Mucosa of stomach (tissue), 1 donor: ENCODE results near the gene CCDC200.
"Not testable (repeated sequence)": the region's sequence is repeated elsewhere in the genome, so short reads cannot be mapped to it uniquely, and the experiment has no call there.

Experiments
- H3K27me3 ChIP-seq: one replicate; pipeline ENCODE4 v1.7.0; 2013; ENCODE audit warnings: mild to moderate bottlenecking, low read length; ENCODE audit not compliant: control insufficient read depth, insufficient read depth
- H3K36me3 ChIP-seq: one replicate; pipeline ENCODE4 v1.7.0; 2013; ENCODE audit warnings: low read length; ENCODE audit not compliant: control insufficient read depth, insufficient read depth
- H3K4me1 ChIP-seq: one replicate; pipeline ENCODE4 v1.7.0; 2013; ENCODE audit warnings: mild to moderate bottlenecking, low read length; ENCODE audit not compliant: control insufficient read depth, insufficient read depth
- H3K4me3 ChIP-seq: one replicate; pipeline ENCODE4 v1.7.0; 2013; ENCODE audit warnings: low read length
- H3K9ac ChIP-seq: one replicate; pipeline ENCODE4 v1.7.0; 2013; ENCODE audit warnings: mild to moderate bottlenecking, low read length, moderate library complexity
- H3K9me3 ChIP-seq: one replicate; pipeline ENCODE4 v1.7.0; 2013; ENCODE audit warnings: mild to moderate bottlenecking, low read length, moderate library complexity; ENCODE audit not compliant: control insufficient read depth
- donor health status: Pancreatic carcinoma.

CCDC200 gene

GRCh38 chr17:43211480-43212402, 16.7 kb downstream of the CCDC200 start, which contains the start of gene TMEM106A:
Gene TMEM106A (plus strand): TSS chr17:43211875. CDS start chr17:43213042, 1,167 bp downstream.
- H3K27me3 ChIP-seq: no peaks in the 10 kb centered on the region
- H3K36me3 ChIP-seq: peaks cover 20% of the 10 kb centered on the region
- peaks cover 23% of the 10 kb centered on the region for H3K4me1 ChIP-seq
- peak within 1 kb of the TSS; percentile 51 for H3K4me3 ChIP-seq
- H3K9ac ChIP-seq: peak within 1 kb of the TSS; percentile 84
- no peaks in the 10 kb centered on the region for H3K9me3 ChIP-seq

- no peak overlapping the region for H3K4me3 ChIP-seq
- H3K9me3 ChIP-seq: no peaks in the 10 kb centered on the region
- peaks cover 23% of the 10 kb centered on the region for H3K4me1 ChIP-seq
- H3K9ac ChIP-seq: peak overlapping the region; percentile 67
- peaks cover 16% of the 10 kb centered on the region for H3K36me3 ChIP-seq
- no peaks in the 10 kb centered on the region for H3K27me3 ChIP-seq
Observed at GRCh38 chr17:43211123-43211479, 17.3 kb downstream of the CCDC200 start.

GRCh38 chr17:43210576-43210975, 17.8 kb downstream of the CCDC200 start:
- no peaks in the 10 kb centered on the region for H3K27me3 ChIP-seq
- no peaks in the 10 kb centered on the region for H3K9me3 ChIP-seq
- no peak overlapping the region for H3K9ac ChIP-seq
- peaks cover 23% of the 10 kb centered on the region for H3K4me1 ChIP-seq
- H3K4me3 ChIP-seq: no peak overlapping the region
- H3K36me3 ChIP-seq: peaks cover 10% of the 10 kb centered on the region

DNA sequence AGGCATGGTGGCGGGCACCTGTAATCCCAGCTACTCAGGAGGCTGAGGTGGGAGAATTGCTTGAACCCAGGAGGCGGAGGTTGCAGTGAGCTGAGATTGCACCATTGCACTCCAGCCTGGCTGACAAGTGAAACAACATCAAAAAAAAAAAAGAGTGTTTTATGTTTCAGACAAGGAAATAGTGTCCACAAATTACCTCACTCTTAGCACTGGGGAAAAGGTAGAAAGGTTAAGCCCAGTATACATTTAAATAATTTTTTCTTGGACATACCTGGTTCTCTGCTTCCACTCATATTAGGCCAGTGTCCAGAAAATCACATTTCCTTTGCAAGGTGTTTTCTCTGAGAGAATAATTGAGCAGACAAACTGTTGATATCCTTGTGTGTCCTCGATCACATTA, 25.4 kb downstream of the CCDC200 start:
- H3K36me3 ChIP-seq: peaks cover 30% of the 10 kb centered on the region
- H3K9ac ChIP-seq, H3K9me3 ChIP-seq, H3K4me1 ChIP-seq, H3K27me3 ChIP-seq, H3K4me3 ChIP-seq: not testable (repeated sequence)

DNA sequence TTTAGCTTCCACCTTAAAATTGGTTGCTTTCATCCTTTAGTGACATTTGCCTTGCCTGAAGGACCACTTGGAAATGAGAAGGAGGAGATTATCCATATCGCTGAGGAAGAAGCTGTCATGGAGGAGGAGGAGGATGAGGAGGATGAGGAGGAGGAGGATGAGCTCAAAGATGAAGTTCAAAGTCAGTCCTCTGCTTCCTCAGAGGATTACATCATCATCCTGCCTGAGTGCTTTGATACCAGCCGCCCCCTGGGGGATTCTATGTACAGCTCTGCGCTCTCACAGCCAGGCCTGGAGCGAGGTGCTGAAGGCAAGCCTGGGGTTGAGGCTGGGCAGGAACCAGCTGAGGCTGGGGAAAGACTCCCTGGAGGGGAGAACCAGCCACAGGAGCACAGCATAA, 28.3 kb downstream of the CCDC200 start:
- H3K4me3 ChIP-seq: no peak overlapping the region
- no peaks in the 10 kb centered on the region for H3K9me3 ChIP-seq
- no peaks in the 10 kb centered on the region for H3K27me3 ChIP-seq
- H3K36me3 ChIP-seq: peaks cover 36% of the 10 kb centered on the region
- H3K9ac ChIP-seq: no peak overlapping the region
- H3K4me1 ChIP-seq: no peaks in the 10 kb centered on the region

- no peaks in the 10 kb centered on the region for H3K4me1 ChIP-seq
- H3K27me3 ChIP-seq: no peaks in the 10 kb centered on the region
- H3K9ac ChIP-seq: no peak overlapping the region
- no peaks in the 10 kb centered on the region for H3K9me3 ChIP-seq
- peaks cover 39% of the 10 kb centered on the region for H3K36me3 ChIP-seq
- no peak overlapping the region for H3K4me3 ChIP-seq
Observed at GRCh38 chr17:43199633-43200032, 28.8 kb downstream of the CCDC200 start.

GRCh38 chr17:43193251-43193650, 35.2 kb downstream of the CCDC200 start:
- H3K27me3 ChIP-seq: no peaks in the 10 kb centered on the region
- H3K9me3 ChIP-seq: no peaks in the 10 kb centered on the region
- H3K9ac ChIP-seq: no peak overlapping the region
- peaks cover 29% of the 10 kb centered on the region for H3K36me3 ChIP-seq
- no peak overlapping the region for H3K4me3 ChIP-seq
- H3K4me1 ChIP-seq: no peaks in the 10 kb centered on the region

- not testable (repeated sequence) for H3K9ac ChIP-seq, H3K4me3 ChIP-seq, H3K27me3 ChIP-seq, H3K9me3 ChIP-seq, H3K4me1 ChIP-seq, H3K36me3 ChIP-seq
Observed at GRCh38 chr17:43186656-43187055, 41.8 kb downstream of the CCDC200 start.

GRCh38 chr17:43183921-43184320, 44.5 kb downstream of the CCDC200 start:
- Histone ChIP-seq H3K9ac (no peak overlapping the region), H3K27me3 (no peaks in the 10 kb centered on the region), H3K9me3 (no peaks in the 10 kb centered on the region), H3K36me3 (peaks cover 2% of the 10 kb centered on the region), H3K4me1 (no peaks in the 10 kb centered on the region), H3K4me3 (no peak overlapping the region)

GRCh38 chr17:43176119-43176570, 52.3 kb downstream of the CCDC200 start:
- H3K9me3 ChIP-seq: no peaks in the 10 kb centered on the region
- peaks cover 28% of the 10 kb centered on the region for H3K4me1 ChIP-seq
- no peaks in the 10 kb centered on the region for H3K36me3 ChIP-seq
- H3K27me3 ChIP-seq: no peaks in the 10 kb centered on the region
- H3K4me3 ChIP-seq: no peak overlapping the region
- H3K9ac ChIP-seq: peak overlapping the region; percentile 48

GRCh38 chr17:43175213-43176118, 53.0 kb downstream of the CCDC200 start:
- Histone ChIP-seq H3K9ac (peak overlapping the region; percentile 48), H3K27me3 (no peaks in the 10 kb centered on the region), H3K36me3 (no peaks in the 10 kb centered on the region), H3K4me3 (no peak overlapping the region), H3K4me1 (peaks cover 28% of the 10 kb centered on the region), H3K9me3 (no peaks in the 10 kb centered on the region)
